GM12878 (cell line): ENCODE measurements around the gene KRTAP10-10. TPM values are rescaled to one million over a fixed set of nuclear protein-coding genes. Genes with fewer than 3 reads are reported as not detected.

Experiments used
- ATAC-seq: fragments of 200-7000 bp; cut with Tn5 transposase; 3 replicates; pipeline ENCODE4 v1.9.1; 2020; ENCODE audit warnings: mild to moderate bottlenecking, moderate library complexity
- BruUV-seq: library from RNA; stranded (reverse); fragments of 400-500 nt; replicated peaks from 2 replicates; lab custom pipeline; 2021; lab: Mats Ljungman, UMichigan
- CTCF ChIA-PET: fragments of 300-600 bp; sonication (Branson Sonifier 250); formaldehyde crosslinking; extraction: SDS; loops from one replicate; lab custom pipeline; 2021; ENCODE audit warnings: inconsistent platforms; lab: Yijun Ruan, JAX
- POLR2A ChIA-PET: fragments of 350-600 bp; formaldehyde crosslinking; extraction: SDS; loops from one replicate; lab custom pipeline; 2021; ENCODE audit warnings: inconsistent platforms; lab: Charles Lee
- RAD21 ChIA-PET: fragments of 300-600 bp; sonication (Branson Sonifier 250); formaldehyde crosslinking; loops from one replicate; lab custom pipeline; 2023; ENCODE audit warnings: antibody characterized with exemption; ENCODE audit not compliant: unreplicated experiment; lab: Charles Lee
- SMC1A ChIA-PET: fragments of 300-600 bp; sonication (Branson Sonifier 250); formaldehyde crosslinking; loops from one replicate; lab custom pipeline; 2023; ENCODE audit not compliant: unreplicated experiment, uncharacterized antibody; lab: Charles Lee
- DNase-seq: peaks from one replicate; pipeline ENCODE4 v3.0.0-alpha.2; 2011; ENCODE audit warnings: low read depth, low spot score
- FAIRE-seq: peaks from 3 replicates; lab custom pipeline; 2011; peaks lifted over from hg19 to GRCh38; lab: Jason Lieb, UNC
- H2AFZ ChIP-seq: 2 replicates; pipeline ENCODE4 v1.6.0; 2011; ENCODE audit warnings: low read depth, low read length, control low read depth; ENCODE audit not compliant: control insufficient read depth
- H3K27ac ChIP-seq: 2 replicates; pipeline ENCODE4 v1.5.1; 2011; ENCODE audit warnings: control low read depth; ENCODE audit not compliant: control insufficient read depth, insufficient read depth
- H3K27me3 ChIP-seq, 2 experiments: replicated peaks in 1 of 2; 2 replicates each; pipeline versions ENCODE4 v1.6.0 to v1.6.1; 2011; ENCODE audit warnings: low read length in 1 of 2; ENCODE audit not compliant: control insufficient read depth in 2 of 2, insufficient read depth in 2 of 2
- H3K36me3 ChIP-seq, 2 experiments: 2 replicates each; pipeline ENCODE4 v1.5.1; 2011; ENCODE audit warnings: low read length in 1 of 2; ENCODE audit not compliant: control insufficient read depth in 2 of 2, insufficient read depth in 2 of 2
- H3K4me1 ChIP-seq: 2 replicates; pipeline ENCODE4 v1.6.1; 2011; ENCODE audit warnings: mild to moderate bottlenecking, low read length, moderate library complexity, mixed read lengths; ENCODE audit not compliant: control insufficient read depth, insufficient read depth
- H3K4me2 ChIP-seq: 2 replicates; pipeline ENCODE4 v1.6.0; 2011; ENCODE audit warnings: control low read depth; ENCODE audit not compliant: control insufficient read depth, insufficient read depth
- H3K4me3 ChIP-seq: fragments of 200-600 bp; sonication (generic); 2 replicates; pipeline ENCODE4 v1.5.1; 2016
- H3K79me2 ChIP-seq: 2 replicates; pipeline ENCODE4 v1.6.0; 2011; ENCODE audit warnings: low read length; ENCODE audit not compliant: control insufficient read depth, insufficient read depth
- H3K9ac ChIP-seq: 2 replicates; pipeline ENCODE4 v1.8.0; 2011; ENCODE audit warnings: low read length, control low read depth, mixed read lengths; ENCODE audit not compliant: control insufficient read depth, insufficient read depth
- H3K9me3 ChIP-seq: replicated peaks from 3 replicates; pipeline ENCODE4 v1.5.1; 2011; ENCODE audit warnings: mild to moderate bottlenecking, low read length; ENCODE audit not compliant: control insufficient read depth, insufficient read depth
- H4K20me1 ChIP-seq: 2 replicates; pipeline ENCODE4 v1.6.0; 2011; ENCODE audit not compliant: control insufficient read depth, insufficient read depth
- BACH1 ChIP-seq: fragments of 450-650 bp; IDR thresholded peaks from 2 replicates; pipeline ENCODE4 v1.6.1; 2017; ENCODE audit warnings: mild to moderate bottlenecking, borderline replicate concordance
- BCLAF1 ChIP-seq: fragments of 450-650 bp; IDR thresholded peaks from 2 replicates; pipeline ENCODE4 v1.6.1; 2017; ENCODE audit warnings: antibody characterized with exemption, mild to moderate bottlenecking, moderate library complexity
- BRCA1 ChIP-seq: IDR thresholded peaks from 2 replicates; pipeline ENCODE4 v1.6.1; 2011; ENCODE audit warnings: low read depth, low read length, improper control_type of control experiment
- JUND ChIP-seq: IDR thresholded peaks from 2 replicates; pipeline ENCODE4 v1.6.1; 2012; ENCODE audit warnings: low read depth, mild to moderate bottlenecking, low read length, improper control_type of control experiment, moderate library complexity
- PKNOX1 ChIP-seq: fragments of 450-650 bp; IDR thresholded peaks from 2 replicates; pipeline ENCODE4 v1.6.1; 2016; ENCODE audit warnings: mild to moderate bottlenecking
- SUZ12 ChIP-seq: fragments of 200-600 bp; sonication (generic); IDR thresholded peaks from one replicate; pipeline ENCODE4 v1.6.1; 2018; ENCODE audit warnings: antibody characterized with exemption, mild to moderate bottlenecking; ENCODE audit not compliant: unreplicated experiment
- YBX1 ChIP-seq: fragments of 450-650 bp; IDR thresholded peaks from 2 replicates; pipeline ENCODE4 v1.6.1; 2016; ENCODE audit warnings: antibody characterized with exemption
- YY1 ChIP-seq: IDR thresholded peaks from 2 replicates; pipeline ENCODE4 v1.6.1; 2011; ENCODE audit warnings: low read depth, mild to moderate bottlenecking, low read length
- ZNF384 ChIP-seq: IDR thresholded peaks from 2 replicates; pipeline ENCODE4 v1.6.1; 2012; ENCODE audit warnings: low read depth, mild to moderate bottlenecking, low read length, improper control_type of control experiment, borderline replicate concordance
- WGBS: methylation state at CpG from one replicate; pipeline ENCODE4 v1.1.6; 2016; ENCODE audit warnings: low lambda C conversion rate; ENCODE audit not compliant: insufficient replicate concordance, insufficient coverage; ENCODE audit errors: missing lambda C conversion rate; 5-methylcytosine and 5-hydroxymethylcytosine counted together
- in situ Hi-C: fragments of 300-500 bp; cut with MboI; formaldehyde crosslinking; loops from 9 replicates; pipeline ENCODE4 v1.14.3; 2018; ENCODE audit warnings: mixed read lengths
- intact Hi-C: fragments of 100-400 bp; cut with micrococcal nuclease; formaldehyde crosslinking; loops from one replicate; pipeline ENCODE4 v1.14.2; 2022; ENCODE audit not compliant: unreplicated experiment
- polyA plus RNA-seq, 11 experiments: library from polyadenylated mRNA; depleted of rRNA in 4 of 11; unstranded in 6 of 11; stranded (reverse) in 5 of 11; fragments of >200 nt; fragmentation: Nextera tagmentation in 4 of 11; fragmentation: Illumina TruSeq in 1 of 11; extraction: Ambion mirVana in 4 of 11; extraction: Trizol in 1 of 11; gene quantifications; 1 replicate in 1 of 11; 2 replicates in 10 of 11; pipeline versions ENCODE4 v1.2.1 to v1.2.3, GENCODE V29; 2011 to 2016; ENCODE audit warnings: inconsistent platforms in 2 of 11, missing spikeins in 2 of 11, low read depth in 1 of 11
- total RNA-seq, 4 experiments: library from RNA; depleted of rRNA in 3 of 4; stranded (reverse); fragments of >200 nt in 3 of 4; fragmentation: Illumina TruSeq in 1 of 4; extraction: Trizol in 1 of 4; gene quantifications; 2 replicates each; pipeline versions ENCODE4 v1.2.1 to v1.2.3, GENCODE V29; 2013 to 2021

Gene KRTAP10-10
- total and polyA plus RNA-seq, 10 of the 15 experiments (the other 5 are each of a cell fraction or from before 2014, with no cell fraction given) = not detected

- no peaks in the 10 kb centered on the region for H3K79me2 ChIP-seq
- H2AFZ ChIP-seq = no peak within 1 kb of the TSS
- no peaks in the 10 kb centered on the region; the same call in 2 of the 3 replicates for H3K9me3 ChIP-seq
- H3K27me3 ChIP-seq = no peaks in the 10 kb centered on the region
- no peak within 1 kb of the TSS for H3K4me2 ChIP-seq
- in situ Hi-C loops = no loop called here
- no peaks in the 10 kb centered on the region for H3K4me1 ChIP-seq
- no peaks in the 10 kb centered on the region for H3K36me3 ChIP-seq
- no peak within 1 kb of the TSS for H3K27ac ChIP-seq
- no peak within 1 kb of the TSS for H3K4me3 ChIP-seq
- no peak within 1 kb of the TSS for H3K9ac ChIP-seq
- 32% methylated on average over 33 of the region's 33 CpGs for WGBS
- no peak for FAIRE-seq
- SMC1A ChIA-PET = no interaction called here
- CTCF ChIA-PET = no interaction called here
- RAD21 ChIA-PET = no interaction called here
- BruUV-seq = no TSS peak
- no peak for ATAC-seq
- TF ChIP-seq BACH1 = no peak
- DNase-seq = no peak
- POLR2A ChIA-PET = no interaction called here
- intact Hi-C loops = no loop called here
- H4K20me1 ChIP-seq = no peaks in the 10 kb centered on the region
Measured at GRCh38 chr21:44592446-44593311, 44.5 kb upstream of the KRTAP10-10 start, which contains the start of gene KRTAP10-6. Gene KRTAP10-6 (minus strand): TSS chr21:44592505. CDS start chr21:44592484, 21 bp downstream.

GRCh38 chr21:44593598-44594405 lies 43.4 kb upstream of the KRTAP10-10 start:
- no peak overlapping the region for H3K4me2 ChIP-seq
- ChIA-PET CTCF (no interaction called here), POLR2A (no interaction called here), RAD21 (interaction anchor here (0.6 kb wide), 1 partner anchor 338 kb away, joined by 3 read pairs; no protein-coding TSS in a partner anchor), SMC1A (no interaction called here)
- ATAC-seq (no peak), FAIRE-seq (no peak), DNase-seq (no peak)
- no peak overlapping the region for H3K27ac ChIP-seq
- H2AFZ ChIP-seq = no peak overlapping the region
- no peaks in the 10 kb centered on the region for H3K4me1 ChIP-seq
- no peaks in the 10 kb centered on the region; the same call in 2 of the 3 replicates for H3K9me3 ChIP-seq
- H3K79me2 ChIP-seq = no peaks in the 10 kb centered on the region
- H3K36me3 ChIP-seq = no peaks in the 10 kb centered on the region
- H3K27me3 ChIP-seq = no peaks in the 10 kb centered on the region
- in situ Hi-C loops (no loop called here), intact Hi-C loops (no loop called here)
- no peak overlapping the region for H3K9ac ChIP-seq
- BruUV-seq = no TSS peak
- 58% methylated on average over 20 of the region's 20 CpGs for WGBS
- TF ChIP-seq SUZ12 (no peak), YY1 (no peak), BRCA1 (no peak), YBX1 (no peak), PKNOX1 (no peak), BCLAF1 (no peak), ZNF384 (no peak), JUND (no peak)
- no peak overlapping the region for H3K4me3 ChIP-seq
- no peaks in the 10 kb centered on the region for H4K20me1 ChIP-seq
